ENCODE measurements around the gene SHISA6. TPM values are rescaled to one million over a fixed set of nuclear protein-coding genes. Genes with fewer than 3 reads are reported as not detected.

SHISA6 gene
- total RNA-seq, 4 donors from 2014 or later = 0.45 to 4.9 (median 3.3) TPM

- Histone ChIP-seq H3K27ac (no peak overlapping the region), H3K9me3 (peaks cover 5% of the 10 kb centered on the region), H3K36me3 (peaks cover 3% of the 10 kb centered on the region), H3K27me3 (no peaks in the 10 kb centered on the region), H3K4me1 (no peaks in the 10 kb centered on the region), H3K4me3 (no peak overlapping the region)
- no peak for DNase-seq (ENCODE audit: low spot score in 2 of 2)
- TF ChIP-seq CTCF (IDR thresholded peaks at IDR 0.05) (no peak), POLR2AphosphoS5 (IDR thresholded peaks at IDR 0.05) (no peak), POLR2A (IDR thresholded peaks at IDR 0.05) (no peak), EP300 (IDR thresholded peaks at IDR 0.05) (no peak)
- WGBS = 78% methylated on average over 1 of the region's 1 CpG
These were observed 43.8 kb downstream of the SHISA6 start for GRCh38 chr17:11284811-11285210.

- no peaks in the 10 kb centered on the region for H3K36me3 ChIP-seq
- no peak for DNase-seq (ENCODE audit: low spot score in 2 of 2)
- H3K9me3 ChIP-seq = no peaks in the 10 kb centered on the region
- no peak overlapping the region for H3K27ac ChIP-seq
- H3K4me1 ChIP-seq = no peaks in the 10 kb centered on the region
- no peak for TF ChIP-seq POLR2AphosphoS5 (IDR thresholded peaks at IDR 0.05)
- TF ChIP-seq POLR2A (IDR thresholded peaks at IDR 0.05) = no peak
- TF ChIP-seq EP300 (IDR thresholded peaks at IDR 0.05) = no peak
- TF ChIP-seq CTCF (IDR thresholded peaks at IDR 0.05) = no peak
- 87% methylated on average over 5 of the region's 5 CpGs for WGBS
- no peaks in the 10 kb centered on the region for H3K27me3 ChIP-seq
- H3K4me3 ChIP-seq = no peak overlapping the region
These were observed 44.9 kb downstream of the SHISA6 start for GRCh38 chr17:11285946-11286345.

GRCh38 chr17:11287791-11288190, 46.8 kb downstream of the SHISA6 start:
- no peaks in the 10 kb centered on the region for H3K27me3 ChIP-seq
- H3K4me1 ChIP-seq = no peaks in the 10 kb centered on the region
- H3K36me3 ChIP-seq = no peaks in the 10 kb centered on the region
- H3K4me3 ChIP-seq = no peak overlapping the region
- no peak for DNase-seq (ENCODE audit: low spot score in 2 of 2)
- H3K9me3 ChIP-seq = no peaks in the 10 kb centered on the region
- no peak overlapping the region for H3K27ac ChIP-seq
- TF ChIP-seq EP300 (IDR thresholded peaks at IDR 0.05) (no peak), POLR2AphosphoS5 (IDR thresholded peaks at IDR 0.05) (no peak)

GRCh38 chr17:11290814-11291213, 49.8 kb downstream of the SHISA6 start:
- Histone ChIP-seq H3K9me3 (no peaks in the 10 kb centered on the region), H3K36me3 (no peaks in the 10 kb centered on the region), H3K4me3 (no peak overlapping the region), H3K27ac (no peak overlapping the region), H3K27me3 (no peaks in the 10 kb centered on the region), H3K4me1 (no peaks in the 10 kb centered on the region)
- WGBS = 92% methylated on average over 7 of the region's 7 CpGs
- DNase-seq (ENCODE audit: low spot score in 2 of 2) = no peak
- no peak for TF ChIP-seq EP300 (IDR thresholded peaks at IDR 0.05)
- no peak for TF ChIP-seq POLR2A (IDR thresholded peaks at IDR 0.05)
- no peak for TF ChIP-seq POLR2AphosphoS5 (IDR thresholded peaks at IDR 0.05)
- TF ChIP-seq CTCF (IDR thresholded peaks at IDR 0.05) = no peak

GRCh38 chr17:11292491-11292890, 51.5 kb downstream of the SHISA6 start:
- Histone ChIP-seq H3K4me3 (no peak overlapping the region), H3K36me3 (no peaks in the 10 kb centered on the region), H3K27me3 (no peaks in the 10 kb centered on the region), H3K4me1 (no peaks in the 10 kb centered on the region), H3K27ac (no peak overlapping the region), H3K9me3 (no peaks in the 10 kb centered on the region)
- WGBS = 91% methylated on average over 8 of the region's 8 CpGs
- no peak for DNase-seq (ENCODE audit: low spot score in 2 of 2)
- TF ChIP-seq CTCF (IDR thresholded peaks at IDR 0.05) (no peak), EP300 (IDR thresholded peaks at IDR 0.05) (no peak), POLR2AphosphoS5 (IDR thresholded peaks at IDR 0.05) (no peak), POLR2A (IDR thresholded peaks at IDR 0.05) (no peak)

GRCh38 chr17:11293480-11293879, 52.5 kb downstream of the SHISA6 start:
- DNase-seq (ENCODE audit: low spot score in 2 of 2) = no peak
- 79% methylated on average over 8 of the region's 8 CpGs for WGBS

More at GRCh38 chr17:11293480-11293879, 52.5 kb downstream of the SHISA6 start:
- no peak overlapping the region for H3K27ac ChIP-seq
- no peaks in the 10 kb centered on the region for H3K4me1 ChIP-seq
- no peaks in the 10 kb centered on the region for H3K36me3 ChIP-seq
- no peaks in the 10 kb centered on the region for H3K27me3 ChIP-seq
- no peaks in the 10 kb centered on the region for H3K9me3 ChIP-seq
- H3K4me3 ChIP-seq = no peak overlapping the region
- no peak for TF ChIP-seq EP300 (IDR thresholded peaks at IDR 0.05)
- TF ChIP-seq POLR2AphosphoS5 (IDR thresholded peaks at IDR 0.05) = no peak
- TF ChIP-seq POLR2A (IDR thresholded peaks at IDR 0.05) = no peak
- TF ChIP-seq CTCF (IDR thresholded peaks at IDR 0.05) = no peak
